PC-3 (cell line): ENCODE results near the gene AKAP8. TPM values are rescaled to one million over a fixed set of nuclear protein-coding genes. Genes with fewer than 3 reads are reported as not detected.

Experiments
- ATAC-seq: fragments of 200-7000 bp; cut with Tn5 transposase; 2 replicates; pipeline ENCODE4 v1.9.1; 2020; ENCODE audit warnings: mild to moderate bottlenecking, moderate library complexity
- BruUV-seq: library from RNA; stranded (reverse); fragments of 400-500 nt; replicated peaks from 2 replicates; lab custom pipeline; 2021; lab: Mats Ljungman, UMichigan
- CTCF ChIA-PET: fragments of 300-600 bp; sonication (Branson Sonifier 250); formaldehyde crosslinking; loops from one replicate; lab custom pipeline; 2022; ENCODE audit warnings: antibody characterized with exemption; lab: Charles Lee
- POLR2A ChIA-PET: fragments of 300-600 bp; sonication (Branson Sonifier 250); formaldehyde crosslinking; loops from one replicate; lab custom pipeline; 2022; ENCODE audit warnings: antibody characterized with exemption; ENCODE audit not compliant: unreplicated experiment; lab: Charles Lee
- DNase-seq: peaks from one replicate; pipeline ENCODE4 v3.0.0-alpha.2; 2015
- H2AFZ ChIP-seq: fragments of 300-600 bp; sonication (generic); 2 replicates; pipeline ENCODE4 v1.6.0; 2016; ENCODE audit warnings: antibody characterized with exemption, low read length
- H3F3A ChIP-seq: fragments of 300-600 bp; sonication (generic); one replicate; pipeline ENCODE4 v1.6.0; 2017; ENCODE audit warnings: antibody characterized with exemption, low read length, control low read depth, mild to moderate bottlenecking; ENCODE audit not compliant: unreplicated experiment
- H3K27ac ChIP-seq: fragments of 300-600 bp; sonication (generic); 2 replicates; pipeline ENCODE4 v1.5.1; 2016; ENCODE audit warnings: mild to moderate bottlenecking, low read length
- H3K27me3 ChIP-seq: fragments of 300-600 bp; sonication (generic); 2 replicates; pipeline ENCODE4 v1.6.1; 2016; ENCODE audit warnings: low read length, mixed read lengths
- H3K36me3 ChIP-seq: fragments of 300-600 bp; sonication (generic); 2 replicates; pipeline ENCODE4 v1.6.1; 2016; ENCODE audit warnings: low read depth, mixed run types, low read length, mixed read lengths
- H3K4me1 ChIP-seq: fragments of 300-600 bp; sonication (generic); 2 replicates; pipeline ENCODE4 v1.5.1; 2016; ENCODE audit warnings: low read length; ENCODE audit not compliant: insufficient read depth
- H3K4me2 ChIP-seq: fragments of 300-600 bp; sonication (generic); 2 replicates; pipeline ENCODE4 v1.6.0; 2016; ENCODE audit warnings: low read length
- H3K4me3 ChIP-seq: fragments of 300-600 bp; sonication (generic); 2 replicates; pipeline ENCODE4 v1.5.1; 2016; ENCODE audit warnings: mild to moderate bottlenecking, low read length, mixed read lengths
- H3K79me2 ChIP-seq: fragments of 300-600 bp; sonication (generic); 2 replicates; pipeline ENCODE4 v1.6.1; 2017; ENCODE audit warnings: low read length, mixed read lengths
- H3K9ac ChIP-seq: fragments of 300-600 bp; sonication (generic); 2 replicates; pipeline ENCODE4 v1.6.0; 2016; ENCODE audit warnings: mild to moderate bottlenecking, low read length
- H3K9me2 ChIP-seq: fragments of 300-600 bp; sonication (generic); replicated peaks from 2 replicates; pipeline ENCODE4 v1.6.1; 2016; ENCODE audit warnings: mixed run types, low read length, mixed read lengths
- H3K9me3 ChIP-seq: fragments of 300-600 bp; sonication (generic); 2 replicates; pipeline ENCODE4 v1.6.1; 2016; ENCODE audit warnings: low read length, mixed read lengths
- H4K20me1 ChIP-seq: fragments of 300-600 bp; sonication (generic); 2 replicates; pipeline ENCODE4 v1.6.1; 2016; ENCODE audit warnings: low read length, mixed read lengths
- CTCF ChIP-seq: fragments of 300-600 bp; sonication (generic); conservative IDR thresholded peaks from 2 replicates; pipeline ENCODE4 v1.5.1; 2017; ENCODE audit warnings: antibody characterized with exemption, low read depth, mild to moderate bottlenecking, low read length
- EZH2 ChIP-seq: fragments of 300-600 bp; sonication (generic); IDR thresholded peaks from one replicate; pipeline ENCODE4 v1.6.1; 2017; ENCODE audit warnings: antibody characterized with exemption, mild to moderate bottlenecking, low read length; ENCODE audit not compliant: unreplicated experiment
- EZH2phosphoT487 ChIP-seq: fragments of 300-600 bp; sonication (generic); IDR thresholded peaks from 2 replicates; pipeline ENCODE4 v1.6.1; 2018; ENCODE audit warnings: mild to moderate bottlenecking, antibody characterized with exemption, low read length, borderline replicate concordance
- intact Hi-C: fragments of 100-400 bp; cut with micrococcal nuclease; formaldehyde crosslinking; loops from 2 replicates; pipeline ENCODE4 v1.9.0; 2023
- total RNA-seq: library from RNA; depleted of rRNA; stranded (reverse); fragments of >200 nt; gene quantifications from 2 replicates; pipeline ENCODE4 v1.2.3, GENCODE V29; 2014

Gene AKAP8
- total RNA-seq, 1 experiment from 2014 or later = 36.3 TPM

- DNase-seq (no peak), ATAC-seq (no peak)
- intact Hi-C loops = no loop called here
- H2AFZ ChIP-seq = no peak overlapping the region
- H3K27ac ChIP-seq = no peak overlapping the region
- no peaks in the 10 kb centered on the region for H3F3A ChIP-seq
- H3K27me3 ChIP-seq = no peaks in the 10 kb centered on the region
- H3K4me1 ChIP-seq = peaks cover 3% of the 10 kb centered on the region; the same call in 1 of the 2 replicates
- H3K9me2 ChIP-seq = no peaks in the 10 kb centered on the region
- no peak overlapping the region for H3K4me2 ChIP-seq
- TF ChIP-seq CTCF (no peak), EZH2phosphoT487 (no peak), EZH2 (no peak)
- no peak overlapping the region for H3K4me3 ChIP-seq
- POLR2A ChIA-PET = no interaction called here
- H3K9ac ChIP-seq = no peak overlapping the region
- H3K9me3 ChIP-seq = no peaks in the 10 kb centered on the region
- H3K79me2 ChIP-seq = peaks cover 17% of the 10 kb centered on the region
- CTCF ChIA-PET = no interaction called here
- H3K36me3 ChIP-seq = peaks cover 57% of the 10 kb centered on the region
- no TSS peak for BruUV-seq
- H4K20me1 ChIP-seq = 0 out of 2 replicates have a peak, but pooled peaks cover 5% of the 10 kb centered on the region
Measured at GRCh38 chr19:15424692-15425272, 45.2 kb upstream of the AKAP8 start.

- intact Hi-C loops = no loop called here
- no peak overlapping the region for H3K9ac ChIP-seq
Measured at GRCh38 chr19:15424121-15424520, 44.5 kb upstream of the AKAP8 start.

More at GRCh38 chr19:15424121-15424520, 44.5 kb upstream of the AKAP8 start:
- Histone ChIP-seq H3K4me3 (no peak overlapping the region), H2AFZ (no peak overlapping the region), H3K9me3 (no peaks in the 10 kb centered on the region), H3K4me2 (no peak overlapping the region), H3K4me1 (peaks cover 9% of the 10 kb centered on the region; the same call in 1 of the 2 replicates), H3F3A (no peaks in the 10 kb centered on the region), H3K27ac (no peak overlapping the region), H3K36me3 (peaks cover 56% of the 10 kb centered on the region), H3K79me2 (peaks cover 10% of the 10 kb centered on the region), H3K9me2 (no peaks in the 10 kb centered on the region), H4K20me1 (0 out of 2 replicates have a peak, but pooled peaks cover 5% of the 10 kb centered on the region), H3K27me3 (no peaks in the 10 kb centered on the region)
- POLR2A ChIA-PET = no interaction called here
- no peak for ATAC-seq
- no peak for DNase-seq
- BruUV-seq = no TSS peak
- TF ChIP-seq CTCF (no peak), EZH2phosphoT487 (no peak), EZH2 (no peak)
- CTCF ChIA-PET = no interaction called here
